NB4 (cell line): ENCODE data around the gene PPARA.

Experiments used
- CTCF ChIP-seq: IDR thresholded peaks from one replicate; pipeline ENCODE4 v1.5.1; 2012; ENCODE audit warnings: low read depth, low read length
- MAX ChIP-seq: IDR thresholded peaks from 2 replicates; pipeline ENCODE4 v1.6.1; 2011; ENCODE audit warnings: low read depth, low read length
- POLR2A ChIP-seq: IDR thresholded peaks from 2 replicates; pipeline ENCODE4 v1.6.1; 2011; ENCODE audit warnings: mild to moderate bottlenecking; ENCODE audit not compliant: insufficient read length; ENCODE audit errors: extremely low read depth

GRCh38 chr22:46213052-46213451 is 62.7 kb downstream of the PPARA start:
- no peak for TF ChIP-seq CTCF
- TF ChIP-seq POLR2A: no peak
- TF ChIP-seq MAX: no peak
